WTC11 (cell line): ENCODE data around the gene OAT. TPM values are rescaled to one million over a fixed set of nuclear protein-coding genes. Genes with fewer than 3 reads are reported as not detected.

Experiments
- ATAC-seq: fragments of 200-7000 bp; cut with Tn5 transposase; 2 replicates; pipeline ENCODE4 v1.10.0; 2021; ENCODE audit warnings: mild to moderate bottlenecking, moderate library complexity
- CTCF ChIA-PET: fragments of 300-600 bp; sonication (Branson Sonifier 250); formaldehyde crosslinking; loops from one replicate; lab custom pipeline; 2021; ENCODE audit warnings: antibody characterized with exemption; lab: Charles Lee
- POLR2A ChIA-PET: fragments of 350-600 bp; sonication (Branson Sonifier 250); formaldehyde crosslinking; loops from one replicate; lab custom pipeline; 2021; ENCODE audit warnings: antibody characterized with exemption; lab: Charles Lee
- DNase-seq: peaks from one replicate; pipeline ENCODE4 v3.0.0; 2021; ENCODE audit warnings: low spot score
- H3K27ac Mint-ChIP-seq: 2 replicates; pipeline ENCODE4 v1.8.0; 2021; ENCODE audit warnings: mixed read lengths
- H3K27me3 Mint-ChIP-seq: 2 replicates; pipeline ENCODE4 v1.8.0; 2021; ENCODE audit warnings: low read depth, mild to moderate bottlenecking, moderate library complexity, mixed read lengths
- H3K36me3 Mint-ChIP-seq: 2 replicates; pipeline ENCODE4 v1.8.0; 2021; ENCODE audit warnings: mixed read lengths
- H3K4me1 Mint-ChIP-seq: 2 replicates; pipeline ENCODE4 v1.8.0; 2022; ENCODE audit warnings: mixed read lengths
- H3K4me3 Mint-ChIP-seq: 2 replicates; pipeline ENCODE4 v1.8.0; 2021; ENCODE audit warnings: mild to moderate bottlenecking, moderate library complexity, mixed read lengths
- H3K9me3 Mint-ChIP-seq: 2 replicates; pipeline ENCODE4 v1.8.0; 2021; ENCODE audit warnings: mixed read lengths
- E2F1 ChIP-seq: sonication (generic); formaldehyde crosslinking; IDR thresholded peaks from 2 replicates; pipeline ENCODE4 v1.8.0; 2022; ENCODE audit warnings: mild to moderate bottlenecking, missing genetic modification reagents
- ERG ChIP-seq: fragments of 250-450 bp; sonication (Bioruptor Pico); IDR thresholded peaks from 2 replicates; pipeline ENCODE4 v1.8.0; 2021; ENCODE audit warnings: mild to moderate bottlenecking
- FOXJ3 ChIP-seq: sonication (generic); formaldehyde crosslinking; IDR thresholded peaks from 2 replicates; pipeline ENCODE4 v1.9.0; 2021; ENCODE audit warnings: missing genetic modification reagents, mild to moderate bottlenecking, borderline replicate concordance
- FOXP1 ChIP-seq: sonication (generic); formaldehyde crosslinking; IDR thresholded peaks from 2 replicates; pipeline ENCODE4 v1.8.0; 2022; ENCODE audit warnings: missing genetic modification reagents, mild to moderate bottlenecking, moderate library complexity, borderline replicate concordance
- FOXP4 ChIP-seq: sonication (generic); formaldehyde crosslinking; IDR thresholded peaks from 2 replicates; pipeline ENCODE4 v1.8.0; 2022; ENCODE audit warnings: mild to moderate bottlenecking, missing genetic modification reagents
- IRF1 ChIP-seq: sonication (generic); formaldehyde crosslinking; IDR thresholded peaks from 2 replicates; pipeline ENCODE4 v1.8.0; 2023; ENCODE audit warnings: missing genetic modification reagents
- JAZF1 ChIP-seq: fragments of 250-450 bp; sonication (Bioruptor Pico); IDR thresholded peaks from 2 replicates; pipeline ENCODE4 v1.9.0; 2021; ENCODE audit warnings: moderate library complexity, mild to moderate bottlenecking, inconsistent platforms
- MLX ChIP-seq: sonication (generic); formaldehyde crosslinking; IDR thresholded peaks from 2 replicates; pipeline ENCODE4 v1.8.1; 2023; ENCODE audit warnings: mild to moderate bottlenecking, missing genetic modification reagents, moderate library complexity
- MYBL2 ChIP-seq: sonication (generic); formaldehyde crosslinking; IDR thresholded peaks from 2 replicates; pipeline ENCODE4 v1.8.1; 2023; ENCODE audit warnings: mild to moderate bottlenecking, moderate library complexity, missing genetic modification reagents
- RORB ChIP-seq: fragments of 250-450 bp; sonication (Bioruptor Pico); IDR thresholded peaks from 2 replicates; pipeline ENCODE4 v1.9.0; 2021; ENCODE audit warnings: mild to moderate bottlenecking
- SP1 ChIP-seq: sonication (generic); formaldehyde crosslinking; conservative IDR thresholded peaks from 2 replicates; pipeline ENCODE4 v1.8.1; 2022; ENCODE audit warnings: missing genetic modification reagents
- TEAD1 ChIP-seq: sonication (generic); formaldehyde crosslinking; IDR thresholded peaks from 2 replicates; pipeline ENCODE4 v1.8.0; 2022; ENCODE audit warnings: mild to moderate bottlenecking, missing genetic modification reagents
- TEAD4 ChIP-seq: sonication (generic); formaldehyde crosslinking; IDR thresholded peaks from 2 replicates; pipeline ENCODE4 v1.8.0; 2022; ENCODE audit warnings: mild to moderate bottlenecking, missing genetic modification reagents
- USF2 ChIP-seq: sonication (generic); formaldehyde crosslinking; IDR thresholded peaks from 2 replicates; pipeline ENCODE4 v1.8.1; 2023; ENCODE audit warnings: mild to moderate bottlenecking, missing genetic modification reagents, moderate library complexity
- ZNF121 ChIP-seq: sonication (generic); formaldehyde crosslinking; IDR thresholded peaks from 2 replicates; pipeline ENCODE4 v1.8.0; 2023; ENCODE audit warnings: missing genetic modification reagents
- ZNF263 ChIP-seq: sonication (generic); formaldehyde crosslinking; IDR thresholded peaks from 2 replicates; pipeline ENCODE4 v1.8.1; 2022; ENCODE audit warnings: low read depth, mild to moderate bottlenecking, moderate library complexity, missing genetic modification reagents
- ZNF425 ChIP-seq: fragments of 250-450 bp; sonication (Bioruptor Pico); conservative IDR thresholded peaks from 2 replicates; pipeline ENCODE4 v1.9.0; 2021; ENCODE audit warnings: mild to moderate bottlenecking
- total RNA-seq: library from RNA; stranded (reverse); gene quantifications from 3 replicates; pipeline ENCODE4 v1.2.3, GENCODE V29; 2021

Gene OAT
- total RNA-seq, 1 experiment from 2014 or later = 117 TPM

GRCh38 chr10:124386186-124387077 is 32.3 kb downstream of the OAT start:
- peak; percentile 68 for ATAC-seq
- peak; percentile 57 for DNase-seq
- ChIA-PET CTCF (interaction anchor here (0.9 to 4.9 kb wide), 5 partner anchors 17 to 392 kb away, joined by 3 to 128 read pairs (median 6); partner anchors contain the start of gene OAT), POLR2A (no interaction called here)
- Mint-ChIP-seq H3K27me3 (peaks cover 10% of the 10 kb centered on the region), H3K9me3 (no peaks in the 10 kb centered on the region), H3K4me1 (peaks cover 8% of the 10 kb centered on the region; the same call in 1 of the 2 replicates), H3K36me3 (no peaks in the 10 kb centered on the region), H3K4me3 (no peak overlapping the region), H3K27ac (no peak overlapping the region)
- TF ChIP-seq ZNF121 = peak; percentile 78
- no peak for TF ChIP-seq ZNF425 (CRISPR knock-in tag)
- TF ChIP-seq FOXP1 (CRISPR knock-in tag) = no peak

- H3K36me3 Mint-ChIP-seq = no peaks in the 10 kb centered on the region
- H3K27me3 Mint-ChIP-seq = peaks cover 10% of the 10 kb centered on the region
- H3K27ac Mint-ChIP-seq = no peak overlapping the region
- TF ChIP-seq FOXP4 (CRISPR knock-in tag) = no peak
- no peak for TF ChIP-seq SP1 (CRISPR knock-in tag)
- no peak for TF ChIP-seq TEAD1 (CRISPR knock-in tag)
- no peak for TF ChIP-seq E2F1
- TF ChIP-seq ZNF121 = no peak
- TF ChIP-seq JAZF1 (CRISPR knock-in tag) = no peak
- TF ChIP-seq MYBL2 = no peak
- TF ChIP-seq, all 79 proteins: peak for 0
- no peaks in the 10 kb centered on the region for H3K9me3 Mint-ChIP-seq
- ATAC-seq = no peak
- ChIA-PET POLR2A (no interaction called here), CTCF (interaction anchor here (1.1 to 1.9 kb wide), 3 partner anchors 18 to 391 kb away, joined by 4 to 13 read pairs (median 6); no protein-coding TSS in a partner anchor)
- peaks cover 8% of the 10 kb centered on the region; the same call in 1 of the 2 replicates for H3K4me1 Mint-ChIP-seq
- no peak for DNase-seq
- no peak overlapping the region for H3K4me3 Mint-ChIP-seq
Observed at GRCh38 chr10:124385627-124386185, 33.0 kb downstream of the OAT start.

- POLR2A ChIA-PET = no interaction called here
- no peak for DNase-seq
- Mint-ChIP-seq H3K4me3 (no peak overlapping the region), H3K27ac (no peak overlapping the region), H3K4me1 (0 out of 2 replicates have a peak, but pooled peaks cover 1% of the 10 kb centered on the region), H3K36me3 (no peaks in the 10 kb centered on the region)
- TF ChIP-seq ERG (CRISPR knock-in tag) = no peak
- TF ChIP-seq TEAD4 = no peak
- no peak for TF ChIP-seq MLX (CRISPR knock-in tag)
- TF ChIP-seq USF2 = no peak
- no peak for TF ChIP-seq FOXJ3 (CRISPR knock-in tag)
- TF ChIP-seq RORB = no peak
- no peak for TF ChIP-seq IRF1 (CRISPR knock-in tag)
- no peak for TF ChIP-seq ZNF263 (CRISPR knock-in tag)
- TF ChIP-seq, all 79 proteins: peak for 0
- H3K9me3 Mint-ChIP-seq = no peaks in the 10 kb centered on the region
- CTCF ChIA-PET = interaction anchor here (0.7 to 2.5 kb wide), 5 partner anchors 88 to 390 kb away, joined by 3 to 14 read pairs (median 4); no protein-coding TSS in a partner anchor
- peaks cover 15% of the 10 kb centered on the region for H3K27me3 Mint-ChIP-seq
- ATAC-seq = no peak
Observed at GRCh38 chr10:124384591-124385190, 34.0 kb downstream of the OAT start.
